GM19025 (cell line): ENCODE data around the gene PLCH2.
"Not testable (repeated sequence)": the region's sequence is repeated elsewhere in the genome, so short reads cannot be mapped to it uniquely, and the experiment has no call there.

Experiments used
- ATAC-seq: cut with Tn5 transposase; IDR thresholded peaks from one replicate; pipeline ENCODE4 v1.9.1; 2021; ENCODE audit warnings: mild to moderate bottlenecking, low read depth, moderate library complexity; ENCODE audit not compliant: unreplicated experiment

PLCH2 gene

DNA sequence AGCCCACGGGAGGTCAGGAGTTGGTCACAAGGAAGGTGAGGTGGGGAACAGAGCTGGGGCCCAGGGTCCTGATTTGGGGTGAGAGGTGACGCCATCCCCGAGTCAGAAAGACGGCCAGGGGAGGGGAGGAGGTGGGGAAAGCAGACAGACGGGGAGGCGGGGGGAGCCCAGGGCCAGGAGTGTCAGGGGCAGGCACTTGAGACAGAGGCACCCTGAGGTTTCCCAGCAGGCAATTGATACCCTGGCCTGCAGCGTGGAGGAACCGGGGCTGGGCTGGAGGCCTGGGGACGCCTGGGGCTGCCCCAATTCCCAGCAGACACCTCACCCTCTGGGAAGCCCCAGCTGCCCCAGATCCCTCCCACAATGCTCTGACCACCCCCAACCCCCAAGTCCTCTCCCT is 77.0 kb downstream of the PLCH2 start:
- ATAC-seq = not testable (repeated sequence)

GRCh38 chr1:2553871-2554620 is 78.0 kb downstream of the PLCH2 start:
- no peak for ATAC-seq

GRCh38 chr1:2554621-2555387 is 78.7 kb downstream of the PLCH2 start:
- no peak for ATAC-seq
